HG03558 (cell line): Measurements from ENCODE around the gene AMZ1.
"Not testable (repeated sequence)": the region's sequence is repeated elsewhere in the genome, so short reads cannot be mapped to it uniquely, and the experiment has no call there.

Experiments
- ATAC-seq: cut with Tn5 transposase; IDR thresholded peaks from one replicate; pipeline ENCODE4 v1.9.1; 2021; ENCODE audit warnings: moderate number of reproducible peaks; ENCODE audit not compliant: unreplicated experiment; ENCODE audit errors: extremely low read depth

AMZ1 gene

DNA sequence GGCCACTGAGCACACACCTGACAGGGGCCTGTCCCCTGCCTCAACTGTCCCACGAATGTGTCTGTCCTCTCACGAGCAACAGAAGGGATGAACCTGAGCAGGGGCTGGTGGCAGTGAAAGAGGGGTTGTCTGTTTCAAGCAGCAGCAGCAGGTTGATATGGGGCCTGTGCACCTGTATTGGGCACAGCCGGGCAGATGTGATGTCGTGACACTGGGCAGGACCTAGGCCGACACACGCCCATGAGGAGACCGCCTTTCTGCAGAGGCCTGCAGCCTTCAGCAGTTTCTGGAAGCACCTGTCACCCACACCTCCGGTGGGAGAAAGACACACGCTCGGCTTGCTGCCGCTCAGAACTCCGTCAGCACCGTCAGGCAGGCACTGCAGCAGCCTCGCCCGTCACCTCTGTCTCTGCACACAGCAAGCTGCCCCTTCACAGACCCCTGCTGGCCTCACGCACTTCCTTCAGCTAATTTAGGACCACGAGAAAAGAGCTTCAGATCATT lies 48.5 kb downstream of the AMZ1 start:
- no peak for ATAC-seq

DNA sequence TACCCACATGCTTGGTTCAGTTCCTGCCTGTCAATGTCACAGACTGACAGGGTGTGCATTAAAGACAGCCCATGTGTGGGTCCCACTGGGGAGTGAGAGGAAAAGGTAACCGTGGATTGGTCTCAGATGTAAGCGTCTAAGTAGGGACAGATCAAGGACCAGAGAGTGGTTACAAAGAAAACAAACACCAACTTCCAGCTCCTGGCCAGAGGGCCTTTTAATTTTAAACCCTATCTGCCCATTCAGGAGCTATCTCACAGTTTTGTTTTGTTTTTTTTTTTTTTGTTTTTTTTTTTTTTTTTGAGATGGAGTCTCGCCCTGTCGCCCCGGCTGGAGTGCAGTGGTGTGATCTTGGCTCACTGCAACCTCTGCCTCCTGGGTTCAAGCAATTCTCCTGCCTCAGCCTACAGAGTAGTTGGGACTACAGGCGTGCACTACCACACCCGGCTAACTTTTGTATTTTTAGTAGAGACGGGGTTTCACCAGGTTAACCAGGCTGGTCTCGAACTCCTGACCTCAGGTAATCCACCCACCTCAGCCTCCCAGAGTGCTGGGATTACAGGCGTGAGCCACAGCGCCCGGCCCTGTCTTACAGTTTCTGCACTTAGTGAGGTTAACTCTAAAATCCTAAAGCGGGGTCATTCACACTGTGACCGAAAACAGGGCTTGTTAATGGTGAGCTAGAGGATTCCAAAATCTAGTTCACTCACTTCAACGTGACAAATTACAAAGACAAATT lies 49.2 kb downstream of the AMZ1 start:
- not testable (repeated sequence) for ATAC-seq

DNA sequence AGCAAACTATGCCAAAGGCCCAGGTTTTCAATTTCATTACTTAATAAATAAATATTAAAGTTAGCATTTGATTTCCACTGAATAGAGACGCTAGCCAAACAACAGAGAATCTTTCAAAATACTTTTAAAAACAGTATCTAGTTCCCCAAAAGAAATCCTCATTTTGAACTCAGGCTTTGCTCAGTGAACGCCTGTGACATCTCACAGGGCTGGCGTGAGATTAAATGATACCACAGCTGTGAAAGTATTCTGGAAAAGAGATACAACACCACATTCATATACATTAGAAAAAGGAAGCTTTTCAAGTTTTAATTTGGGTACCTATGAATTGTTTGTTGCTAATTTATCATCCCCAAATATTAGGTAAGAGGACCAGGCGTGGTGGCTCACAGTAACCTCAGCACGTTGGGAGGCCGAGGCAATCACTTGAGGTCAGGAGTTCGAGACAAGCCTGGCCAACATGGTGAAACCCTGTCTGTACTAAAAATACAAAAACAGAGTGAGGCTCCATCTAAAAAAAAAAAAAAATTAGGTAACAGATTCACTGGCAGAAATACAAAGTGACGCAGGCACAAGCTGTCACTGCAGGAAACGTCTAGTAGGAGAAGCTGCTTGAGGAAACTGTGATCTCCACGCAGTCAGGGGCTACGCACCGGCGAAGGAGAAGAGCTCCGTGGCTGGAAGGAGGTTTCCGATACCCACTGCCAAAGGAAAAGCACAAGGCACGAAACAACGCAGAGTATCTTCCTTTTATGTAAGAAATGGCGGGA lies 50.0 kb downstream of the AMZ1 start:
- ATAC-seq = no peak

DNA sequence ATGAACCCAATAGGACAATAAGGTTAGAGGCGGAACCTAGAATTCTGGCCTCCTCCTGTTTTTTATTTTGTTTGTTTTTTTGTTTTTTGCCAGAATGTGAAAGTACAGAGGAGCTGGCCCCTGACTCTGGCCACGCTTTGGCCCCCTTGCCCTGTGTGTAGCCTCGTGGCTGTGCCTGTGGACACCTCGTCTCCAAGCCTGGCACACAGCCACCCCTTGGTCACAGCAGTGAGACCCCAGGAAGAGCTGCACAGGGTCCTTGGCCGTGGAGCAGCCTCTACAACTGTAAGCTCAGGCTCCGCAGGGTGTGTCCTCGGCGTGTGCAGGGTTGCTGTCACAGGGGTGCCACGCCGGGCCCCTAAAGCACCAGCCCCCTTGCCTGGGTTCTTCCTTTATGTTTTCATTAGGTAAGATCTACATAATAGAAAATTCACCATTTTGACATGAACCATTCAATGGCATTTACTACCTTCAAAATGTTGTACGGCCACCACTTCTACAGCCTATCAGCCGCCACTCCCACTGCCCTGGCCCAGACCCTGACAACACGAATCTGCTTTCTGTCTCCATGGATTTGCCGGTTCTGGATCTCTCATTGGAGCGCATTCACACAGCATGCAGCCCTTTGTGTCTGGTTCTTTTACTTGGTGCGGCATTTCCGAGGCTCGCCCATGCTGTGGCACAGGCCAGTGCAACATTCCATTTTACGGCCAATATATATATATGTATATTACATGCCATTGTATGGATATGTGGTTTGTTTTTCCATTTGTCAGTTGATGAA lies 51.0 kb downstream of the AMZ1 start:
- ATAC-seq = no peak

DNA sequence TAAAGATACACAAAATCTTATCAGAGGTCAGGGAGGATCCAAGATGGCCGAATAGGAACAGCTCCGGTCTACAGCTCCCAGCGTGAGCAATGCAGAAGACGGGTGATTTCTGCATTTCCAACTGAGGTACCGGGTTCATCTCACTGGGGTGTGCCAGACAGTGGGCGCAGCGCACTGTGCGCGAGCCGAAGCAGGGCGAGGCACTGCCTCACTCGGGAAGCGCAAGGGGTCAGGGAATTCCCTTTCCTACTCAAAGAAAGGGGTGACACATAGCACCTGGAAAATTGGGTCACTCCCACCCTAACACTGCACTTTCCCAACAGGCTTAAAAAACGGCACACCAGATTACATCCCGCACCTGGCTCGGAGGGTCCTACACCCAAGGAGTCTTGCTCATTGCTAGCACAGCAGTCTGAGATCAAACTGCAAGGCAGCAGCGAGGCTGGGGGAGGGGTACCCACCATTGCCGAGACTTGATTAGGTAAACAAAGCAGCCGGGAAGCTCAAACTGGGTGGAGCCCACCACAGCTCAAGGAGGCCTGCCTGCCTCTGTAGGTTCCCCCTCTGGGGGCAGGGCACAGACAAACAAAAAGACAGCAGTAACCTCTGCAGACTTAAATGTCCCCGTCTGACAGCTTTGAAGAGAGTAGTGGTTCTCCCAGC lies 55.7 kb downstream of the AMZ1 start:
- not testable (repeated sequence) for ATAC-seq

DNA sequence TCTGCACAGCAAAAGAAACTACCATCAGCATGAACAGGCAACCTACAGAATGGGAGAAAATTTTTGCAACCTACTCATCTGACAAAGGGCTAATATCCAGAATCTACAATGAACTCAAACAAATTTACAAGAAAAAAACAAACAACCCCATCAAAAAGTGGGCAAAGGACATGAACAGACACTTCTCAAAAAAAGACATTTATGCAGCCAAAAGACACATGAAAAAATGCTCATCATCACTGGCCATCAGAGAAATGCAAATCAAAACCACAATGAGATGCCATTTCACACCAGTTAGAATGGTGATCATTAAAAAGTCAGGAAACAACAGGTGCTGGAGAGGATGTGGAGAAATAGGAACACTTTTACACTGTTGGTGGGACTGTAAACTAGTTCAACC lies 60.7 kb downstream of the AMZ1 start:
- ATAC-seq = not testable (repeated sequence)

DNA sequence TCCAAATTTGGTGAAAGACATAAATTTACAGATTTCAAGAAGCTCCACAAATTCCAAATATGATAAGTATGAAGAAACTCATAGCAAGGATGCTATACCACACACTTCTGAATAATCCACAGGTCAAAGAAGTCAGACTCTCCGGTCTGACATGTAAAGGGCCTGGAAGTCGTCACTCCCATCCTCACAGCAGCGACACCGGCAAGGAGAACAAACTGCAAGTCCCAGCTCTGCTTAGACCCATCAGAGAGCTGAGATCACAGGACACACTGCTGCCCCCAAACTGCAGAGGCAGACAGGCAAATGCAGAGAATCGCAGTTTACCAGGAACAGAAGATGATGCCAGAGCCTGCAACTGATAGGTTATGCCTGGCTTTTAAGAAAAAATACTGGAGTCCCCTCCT lies 62.0 kb downstream of the AMZ1 start:
- no peak for ATAC-seq

DNA sequence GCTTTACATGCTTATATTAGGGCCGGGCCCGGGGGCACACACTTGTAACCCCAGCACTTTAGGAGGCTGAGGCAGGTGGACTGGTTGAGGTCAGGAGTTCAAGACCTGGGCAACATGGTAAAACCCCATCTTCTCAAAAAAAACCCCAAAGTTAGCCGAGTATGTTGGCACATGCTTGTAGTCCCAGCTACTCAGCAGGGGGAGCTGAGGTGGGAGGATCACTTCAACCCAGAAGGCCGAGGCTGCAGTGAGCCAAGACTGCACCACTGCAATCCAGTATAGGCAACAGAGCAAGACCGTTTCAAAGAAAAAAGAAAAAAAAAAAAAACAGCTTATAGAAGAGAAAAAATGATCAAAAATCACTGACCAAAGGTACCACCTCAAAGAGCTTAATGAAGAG lies 63.1 kb downstream of the AMZ1 start:
- ATAC-seq = no peak

DNA sequence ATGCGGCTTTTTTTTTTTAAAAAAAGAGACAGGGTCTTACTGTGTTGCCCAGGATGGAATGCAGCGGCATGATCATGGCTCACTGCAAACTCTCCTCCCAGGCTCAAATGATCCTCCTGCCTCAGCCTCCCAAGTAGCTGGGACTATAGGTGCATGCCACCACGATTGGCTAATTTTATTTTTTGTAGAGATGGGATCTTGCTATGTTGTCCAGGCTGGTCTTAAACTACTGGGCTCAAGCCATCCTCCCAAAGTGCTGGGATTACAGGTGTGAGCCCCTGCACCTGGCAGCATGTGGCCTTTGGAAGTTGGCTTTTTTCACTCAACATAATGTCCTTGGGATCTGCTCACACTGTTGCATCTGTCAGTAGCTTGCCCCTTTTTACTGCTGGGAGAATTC lies 65.1 kb downstream of the AMZ1 start:
- ATAC-seq = no peak

DNA sequence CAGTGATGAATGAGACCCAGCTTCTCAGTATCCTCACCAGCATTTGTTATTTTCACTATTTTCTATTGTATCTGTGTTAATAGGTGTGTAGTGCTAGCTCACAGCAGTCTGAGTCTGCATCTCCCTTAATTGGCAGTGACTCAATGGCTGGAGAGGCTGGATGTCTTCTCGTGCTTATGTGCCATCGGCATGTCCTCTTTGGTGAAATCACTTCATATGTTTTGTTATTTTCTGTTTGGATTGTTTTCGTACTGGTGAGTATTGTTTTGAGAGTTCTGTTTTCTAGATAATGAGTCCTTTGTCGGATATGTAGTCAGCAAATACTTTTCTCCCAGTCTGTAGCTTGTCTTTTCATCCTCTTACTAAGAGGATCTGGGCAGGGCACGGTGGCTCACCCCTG lies 66.1 kb downstream of the AMZ1 start:
- ATAC-seq = no peak

DNA sequence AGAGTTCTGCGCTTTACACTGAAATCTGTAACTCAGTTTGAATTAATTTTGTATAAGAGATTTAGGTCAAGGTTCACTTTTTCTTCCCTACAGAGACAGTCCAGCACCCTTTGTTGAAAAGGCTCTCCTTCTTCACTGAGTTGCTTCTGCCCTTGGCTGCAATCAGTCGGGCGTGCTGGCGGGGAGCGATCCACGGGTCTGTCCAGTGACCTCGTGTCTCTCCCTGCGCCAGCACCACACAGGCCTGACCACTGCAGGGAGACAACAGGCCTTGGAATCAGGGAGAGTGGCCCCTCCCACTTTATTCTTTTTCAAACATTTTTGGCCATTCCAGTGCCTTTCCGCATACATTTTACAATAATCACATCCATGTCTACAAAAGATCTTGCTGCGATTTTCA lies 66.9 kb downstream of the AMZ1 start:
- ATAC-seq = no peak

DNA sequence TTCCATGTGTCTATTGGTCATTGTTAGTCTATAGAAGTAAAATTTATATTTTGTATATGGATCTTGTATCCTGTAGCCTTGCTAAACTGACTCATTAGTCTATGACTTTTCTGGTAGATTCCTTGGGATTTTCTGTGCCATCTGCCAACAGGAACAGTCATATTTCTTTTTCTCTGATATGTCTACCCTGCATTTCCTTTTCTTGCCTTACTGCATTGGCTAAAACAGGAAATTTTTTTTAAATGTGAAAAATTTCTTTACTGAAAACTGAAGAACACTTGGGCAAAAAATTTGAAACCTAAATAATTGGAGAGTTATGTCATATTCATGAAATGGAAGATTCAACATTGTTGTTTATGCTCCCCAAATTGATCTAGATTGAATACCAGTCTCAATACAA lies 67.5 kb downstream of the AMZ1 start:
- ATAC-seq = no peak

DNA sequence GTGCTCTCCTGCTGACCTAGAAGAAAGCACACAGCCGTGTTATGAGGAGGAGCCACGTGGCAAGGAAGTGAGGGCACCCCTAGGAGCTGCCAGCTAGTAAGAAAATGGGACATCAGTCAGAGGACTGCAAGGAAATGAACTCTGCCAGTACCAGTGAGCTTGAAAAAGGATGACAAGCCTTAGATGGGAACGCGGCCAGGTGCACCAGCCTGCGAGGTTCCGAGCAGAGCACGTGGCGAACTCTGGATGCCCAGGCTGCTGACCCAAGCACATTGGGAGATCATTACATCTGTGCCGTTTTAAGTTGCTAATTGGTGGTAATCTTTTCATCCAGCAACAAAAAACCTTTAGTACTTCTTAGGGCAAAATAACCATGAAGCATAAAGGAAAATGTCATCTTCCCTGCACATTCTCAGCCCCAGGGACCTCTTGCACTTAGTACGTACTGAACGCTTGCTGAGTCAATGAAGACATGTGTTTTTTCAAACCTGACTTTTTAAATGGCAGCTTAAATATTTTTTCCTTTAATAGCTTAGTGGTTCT lies 69.4 kb downstream of the AMZ1 start:
- ATAC-seq = no peak

DNA sequence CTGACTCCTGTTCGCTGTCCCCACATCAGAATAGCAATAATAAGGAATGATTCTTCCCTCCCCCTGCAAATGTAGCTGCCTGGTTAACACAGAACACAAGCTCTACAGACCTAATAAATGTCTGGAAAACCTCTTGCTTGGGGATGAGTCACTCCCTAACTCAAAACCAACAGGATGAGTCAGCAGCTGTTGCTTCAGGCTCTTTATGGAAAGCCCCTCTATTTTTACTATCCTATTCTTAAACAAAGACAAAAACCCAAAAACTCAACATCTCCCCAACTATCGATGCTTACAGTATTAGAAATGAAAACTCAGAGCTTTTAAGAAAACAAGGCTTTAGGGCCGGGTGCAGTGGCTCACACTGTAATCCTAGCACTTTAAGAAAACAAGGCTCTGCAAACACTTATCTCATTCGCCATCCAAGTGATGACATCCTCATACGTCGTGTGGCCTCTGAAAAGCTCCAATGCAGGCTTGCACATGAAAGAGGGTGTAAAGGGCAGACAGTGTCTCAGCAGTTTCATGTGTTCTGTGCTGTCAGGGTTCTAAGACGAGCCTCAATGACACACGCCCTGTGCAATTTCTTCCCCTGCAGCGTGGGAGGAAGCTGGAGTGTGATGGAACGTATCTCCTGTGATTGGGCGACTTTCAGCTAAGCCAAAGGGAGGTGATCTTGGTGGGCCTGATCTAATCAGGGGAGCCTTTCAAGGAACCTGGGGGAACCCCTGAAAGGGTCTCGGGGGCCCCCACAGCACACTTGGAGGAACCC lies 70.1 kb downstream of the AMZ1 start:
- peak; percentile 71 for ATAC-seq

DNA sequence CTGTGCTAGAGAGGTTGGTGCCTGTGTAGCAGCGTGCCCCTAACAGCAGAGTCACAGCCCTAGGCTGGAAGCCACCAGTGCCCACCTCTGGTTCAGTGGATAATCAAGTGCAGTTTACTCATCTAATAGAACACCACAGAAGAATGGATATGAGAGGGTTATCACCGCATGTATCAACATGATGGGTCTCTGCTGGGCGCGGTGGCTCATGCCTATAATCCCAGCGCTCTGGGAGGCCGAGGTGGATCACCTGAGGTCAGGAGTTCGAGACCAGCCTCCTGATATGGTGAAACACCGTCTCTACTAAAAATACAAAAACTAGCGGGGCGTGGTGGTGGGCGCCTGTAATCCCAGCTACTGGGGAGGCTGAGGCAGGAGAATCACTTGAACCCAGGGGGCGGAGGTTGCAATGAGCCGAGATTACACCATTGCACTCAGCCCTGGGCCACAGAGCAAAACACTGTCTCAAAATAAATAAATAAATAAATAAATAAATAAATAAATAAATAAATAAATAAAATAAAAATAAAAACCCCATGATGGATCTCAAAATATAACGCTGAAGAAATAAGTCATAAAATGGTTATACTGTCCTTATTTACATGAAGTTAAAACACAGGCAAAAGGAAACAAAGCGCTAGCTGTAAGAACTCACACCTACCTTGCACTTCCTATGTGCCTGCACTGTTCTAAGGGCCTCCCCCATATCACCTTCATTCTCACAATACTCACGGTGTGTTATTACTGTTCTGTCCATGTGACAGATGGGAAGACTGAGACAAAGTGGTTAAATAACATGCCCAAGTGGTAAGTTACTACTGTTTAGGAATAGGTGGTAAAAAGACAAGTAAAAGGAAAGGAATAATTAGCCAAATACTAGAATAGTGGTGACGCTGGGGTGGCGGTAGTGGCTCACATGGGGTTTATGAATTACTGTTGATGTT lies 70.9 kb downstream of the AMZ1 start:
- no peak for ATAC-seq

DNA sequence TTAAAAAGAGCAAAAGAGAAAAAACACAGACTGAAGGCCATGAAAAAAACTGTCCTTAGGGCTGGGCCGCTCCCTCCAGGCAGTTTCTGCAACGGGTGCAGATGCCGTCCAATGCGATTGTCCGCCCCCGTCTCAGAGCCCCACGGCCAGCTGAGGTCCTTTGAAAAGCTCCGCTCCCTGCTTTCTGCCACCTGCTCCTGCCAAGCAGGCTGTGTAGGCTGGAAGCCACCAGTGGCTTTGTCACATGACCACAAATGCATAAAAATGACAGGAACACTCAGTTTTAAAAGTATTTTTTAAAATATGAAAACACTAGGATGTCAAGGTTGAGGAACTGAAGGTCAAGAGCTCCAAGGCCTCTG lies 71.7 kb downstream of the AMZ1 start:
- ATAC-seq = no peak

DNA sequence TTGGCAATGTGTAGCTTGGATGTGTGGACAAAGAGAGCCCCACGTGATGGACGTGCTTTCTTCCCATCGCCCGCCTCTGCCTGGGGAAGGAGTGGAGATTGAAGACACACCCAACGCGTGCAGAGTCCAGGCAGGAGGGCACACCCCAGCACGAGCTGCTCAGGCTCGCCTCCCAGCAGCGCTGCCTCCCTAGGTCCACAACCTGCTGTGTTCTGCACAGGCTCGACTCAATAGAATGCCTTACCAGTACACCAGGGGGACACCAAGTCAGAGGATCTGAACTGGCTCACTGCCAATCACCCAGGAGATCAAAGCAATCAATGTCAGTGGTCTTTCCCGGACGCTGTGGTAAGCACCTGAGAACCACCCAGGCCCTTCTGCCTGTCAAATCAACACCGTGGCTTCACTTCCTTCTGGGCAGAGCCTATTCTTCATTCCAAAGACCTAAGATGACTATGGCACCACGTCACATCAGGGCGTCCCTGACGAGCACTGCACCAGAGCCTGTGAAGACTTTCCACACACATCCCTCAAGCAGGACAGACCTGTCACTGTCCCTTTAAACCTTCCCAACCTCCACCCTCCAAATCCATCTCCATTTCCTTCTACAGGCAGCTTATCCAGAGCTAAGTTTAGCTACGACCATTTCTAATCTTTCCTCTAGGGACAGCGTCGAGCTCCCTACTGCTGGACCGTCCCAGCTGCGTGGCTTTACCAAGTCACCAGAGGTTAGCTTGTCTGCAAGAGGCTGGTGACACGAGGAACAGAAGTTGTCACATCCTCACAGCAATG lies 72.3 kb downstream of the AMZ1 start:
- no peak for ATAC-seq
